ENCODE data around the gene GPR137. TPM values are rescaled to one million over a fixed set of nuclear protein-coding genes. Genes with fewer than 3 reads are reported as not detected.
A peak's percentile ranks its signal among the peaks of the same experiment; 100 is the strongest.

GPR137 gene
- total and polyA plus RNA-seq, 4 donors = 6.7 to 22.2 (median 9.0) TPM

- no peaks in the 10 kb centered on the region for H3K27me3 ChIP-seq (ENCODE audit: control insufficient read depth in 4 of 4, insufficient read depth in 4 of 4, low read length in 3 of 4)
- peak overlapping the region; percentile 32 to 76 for H3K9ac ChIP-seq (ENCODE audit: low read depth in 1 of 2, low read length in 2 of 2)
- H3K36me3 ChIP-seq (ENCODE audit: control insufficient read depth in 4 of 4, insufficient read depth in 3 of 4, low read depth in 1 of 4, low read length in 3 of 4) = peaks cover 0 to 6% (median 4%) of the 10 kb centered on the region in 4 donors
- DNase-seq (ENCODE audit: low spot score) = no peak
- H3K9me3 ChIP-seq (ENCODE audit: control insufficient read depth in 4 of 4, low read length in 3 of 4) = no peaks in the 10 kb centered on the region
- WGBS = 6% methylated on average over 6 of the region's 6 CpGs
- TF ChIP-seq GABPA (IDR thresholded peaks at IDR 0.05 in 1 of 2, conservative IDR thresholded peaks at IDR 0.05 in 1 of 2) (no peak), MAX (IDR thresholded peaks at IDR 0.05) (no peak), TAF1 (conservative IDR thresholded peaks at IDR 0.05) (no peak), ZBTB33 (IDR thresholded peaks at IDR 0.05) (no peak), SP1 (IDR thresholded peaks at IDR 0.05) (no peak), YY1 (IDR thresholded peaks at IDR 0.05) (no peak), HNF4G (IDR thresholded peaks at IDR 0.05) (no peak), FOXA2 (IDR thresholded peaks at IDR 0.05) (no peak), FOXA1 (IDR thresholded peaks at IDR 0.05) (no peak), JUND (IDR thresholded peaks at IDR 0.05) (no peak), RXRA (IDR thresholded peaks at IDR 0.05) (no peak), HNF4A (conservative IDR thresholded peaks at IDR 0.05) (no peak), EGR1 (IDR thresholded peaks at IDR 0.05; ENCODE audit: low read depth in 2 of 2) (no peak), NR2F2 (IDR thresholded peaks at IDR 0.05) (no peak), RAD21 (IDR thresholded peaks at IDR 0.05) (no peak), ATF3 (IDR thresholded peaks at IDR 0.05) (no peak), CTCF (IDR thresholded peaks at IDR 0.05; ENCODE audit: low read depth, low read length, missing input control) (no peak)
- TF ChIP-seq, protein P1, sequence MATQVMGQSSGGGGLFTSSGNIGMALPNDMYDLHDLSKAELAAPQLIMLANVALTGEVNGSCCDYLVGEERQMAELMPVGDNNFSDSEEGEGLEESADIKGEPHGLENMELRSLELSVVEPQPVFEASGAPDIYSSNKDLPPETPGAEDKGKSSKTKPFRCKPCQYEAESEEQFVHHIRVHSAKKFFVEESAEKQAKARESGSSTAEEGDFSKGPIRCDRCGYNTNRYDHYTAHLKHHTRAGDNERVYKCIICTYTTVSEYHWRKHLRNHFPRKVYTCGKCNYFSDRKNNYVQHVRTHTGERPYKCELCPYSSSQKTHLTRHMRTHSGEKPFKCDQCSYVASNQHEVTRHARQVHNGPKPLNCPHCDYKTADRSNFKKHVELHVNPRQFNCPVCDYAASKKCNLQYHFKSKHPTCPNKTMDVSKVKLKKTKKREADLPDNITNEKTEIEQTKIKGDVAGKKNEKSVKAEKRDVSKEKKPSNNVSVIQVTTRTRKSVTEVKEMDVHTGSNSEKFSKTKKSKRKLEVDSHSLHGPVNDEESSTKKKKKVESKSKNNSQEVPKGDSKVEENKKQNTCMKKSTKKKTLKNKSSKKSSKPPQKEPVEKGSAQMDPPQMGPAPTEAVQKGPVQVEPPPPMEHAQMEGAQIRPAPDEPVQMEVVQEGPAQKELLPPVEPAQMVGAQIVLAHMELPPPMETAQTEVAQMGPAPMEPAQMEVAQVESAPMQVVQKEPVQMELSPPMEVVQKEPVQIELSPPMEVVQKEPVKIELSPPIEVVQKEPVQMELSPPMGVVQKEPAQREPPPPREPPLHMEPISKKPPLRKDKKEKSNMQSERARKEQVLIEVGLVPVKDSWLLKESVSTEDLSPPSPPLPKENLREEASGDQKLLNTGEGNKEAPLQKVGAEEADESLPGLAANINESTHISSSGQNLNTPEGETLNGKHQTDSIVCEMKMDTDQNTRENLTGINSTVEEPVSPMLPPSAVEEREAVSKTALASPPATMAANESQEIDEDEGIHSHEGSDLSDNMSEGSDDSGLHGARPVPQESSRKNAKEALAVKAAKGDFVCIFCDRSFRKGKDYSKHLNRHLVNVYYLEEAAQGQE (IDR thresholded peaks at IDR 0.05) = no peak
- H3K4me3 ChIP-seq (ENCODE audit: low read depth in 1 of 3, low read length in 3 of 3) = peak overlapping the region; percentile 74 to 92 (median 89)
- H3K27ac ChIP-seq (ENCODE audit: low read depth in 1 of 2, low read length in 2 of 2) = peak overlapping the region; percentile 90 to 92
- H3K4me1 ChIP-seq (ENCODE audit: control insufficient read depth in 4 of 4, insufficient read depth in 4 of 4, low read length in 3 of 4) = peaks cover 16 to 62% (median 46%) of the 10 kb centered on the region in 4 donors
These were observed 40.2 kb upstream of the GPR137 start for GRCh38 chr11:64245401-64245796.
